A673 (cell line): Measurements from ENCODE around the gene COBL. TPM values are rescaled to one million over a fixed set of nuclear protein-coding genes. Genes with fewer than 3 reads are reported as not detected.

Experiments used
- BruUV-seq: library from RNA; stranded (reverse); fragments of 400-500 nt; replicated peaks from 2 replicates; lab custom pipeline; 2021; lab: Mats Ljungman, UMichigan
- CTCF ChIA-PET: fragments of 300-600 bp; sonication (Branson Sonifier 250); formaldehyde crosslinking; loops from one replicate; lab custom pipeline; 2022; ENCODE audit warnings: antibody characterized with exemption; lab: Charles Lee
- POLR2A ChIA-PET: fragments of 300-600 bp; sonication (Branson Sonifier 250); formaldehyde crosslinking; loops from one replicate; lab custom pipeline; 2022; ENCODE audit warnings: antibody characterized with exemption; ENCODE audit not compliant: low non-redundant PET; lab: Charles Lee
- DNase-seq: peaks from one replicate; pipeline ENCODE4 v3.0.0-alpha.2; 2015; ENCODE audit warnings: low spot score
- H3K27ac ChIP-seq: fragments of 200-600 bp; sonication (generic); 2 replicates; pipeline ENCODE4 v1.5.1; 2016; ENCODE audit warnings: mixed run types, low read depth, mild to moderate bottlenecking, mixed read lengths, antibody characterized with exemption, low read length; ENCODE audit not compliant: poor library complexity, severe bottlenecking
- H3K27me3 ChIP-seq: fragments of 200-600 bp; sonication (generic); replicated peaks from 2 replicates; pipeline ENCODE4 v1.6.1; 2017; ENCODE audit warnings: mixed run types, low read depth, mild to moderate bottlenecking, mixed read lengths, antibody characterized with exemption, low read length; ENCODE audit not compliant: insufficient read depth, poor library complexity
- H3K36me3 ChIP-seq: fragments of 200-600 bp; sonication (generic); 2 replicates; pipeline ENCODE4 v1.6.1; 2016; ENCODE audit warnings: mixed run types, mild to moderate bottlenecking, mixed read lengths, antibody characterized with exemption, low read length; ENCODE audit not compliant: insufficient read depth, poor library complexity, severe bottlenecking
- H3K4me1 ChIP-seq: fragments of 200-600 bp; sonication (generic); 2 replicates; pipeline ENCODE4 v1.6.1; 2017; ENCODE audit warnings: mixed run types, mild to moderate bottlenecking, mixed read lengths, antibody characterized with exemption, low read length; ENCODE audit not compliant: insufficient read depth, poor library complexity, severe bottlenecking
- H3K4me3 ChIP-seq: fragments of 200-600 bp; sonication (generic); 2 replicates; pipeline ENCODE4 v1.5.1; 2016; ENCODE audit warnings: low read depth, mixed run types, mild to moderate bottlenecking, mixed read lengths, low read length; ENCODE audit not compliant: poor library complexity, severe bottlenecking
- H3K9me3 ChIP-seq: fragments of 200-600 bp; sonication (generic); 2 replicates; pipeline ENCODE4 v1.6.1; 2016; ENCODE audit warnings: mixed run types, low read depth, mild to moderate bottlenecking, mixed read lengths, antibody characterized with exemption, low read length; ENCODE audit not compliant: poor library complexity, severe bottlenecking
- EZH2 ChIP-seq: fragments of 200-600 bp; sonication (generic); IDR thresholded peaks from 2 replicates; pipeline ENCODE4 v1.6.1; 2017; ENCODE audit warnings: borderline replicate concordance, low read depth, mild to moderate bottlenecking, mixed read lengths, antibody characterized with exemption, low read length; ENCODE audit not compliant: poor library complexity, severe bottlenecking
- intact Hi-C: fragments of 100-400 bp; cut with micrococcal nuclease; formaldehyde crosslinking; loops from one replicate; pipeline ENCODE4 v1.10.0; 2022; ENCODE audit not compliant: unreplicated experiment
- total RNA-seq: library from RNA; stranded (reverse); gene quantifications from 2 replicates; pipeline ENCODE4 v1.2.3, GENCODE V29; 2021
- TF ChIP-seq, protein P1 (sequence below): fragments of 300-800, 200-600 bp; sonication (generic); conservative IDR thresholded peaks from 2 replicates; pipeline ENCODE4 v1.5.1; 2017; ENCODE audit warnings: low read depth, mild to moderate bottlenecking, antibody characterized with exemption, low read length, moderate library complexity, mixed read lengths

The COBL gene
- total RNA-seq, 1 experiment from 2014 or later: not detected

DNA sequence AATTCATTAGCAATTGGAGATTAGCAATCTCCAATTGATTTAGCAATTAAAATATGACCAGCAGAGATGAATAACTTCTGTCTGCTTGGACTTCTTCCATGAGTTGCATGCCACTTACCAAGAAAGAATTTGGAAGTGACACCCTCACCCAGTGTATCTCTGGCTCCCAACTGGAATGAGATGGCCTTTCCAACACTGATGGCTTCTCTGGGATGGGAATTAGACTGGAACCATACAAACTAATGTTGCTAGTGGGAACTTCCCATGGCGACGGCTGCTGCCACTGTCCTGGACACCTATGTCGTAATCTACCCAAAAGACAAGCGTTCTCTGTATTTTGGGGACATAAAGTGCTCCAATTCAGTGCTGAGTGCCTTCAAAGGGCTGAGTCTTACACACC is 192.3 kb downstream of the COBL start:
- intact Hi-C loops: no loop called here
- Histone ChIP-seq H3K4me3 (no peak overlapping the region), H3K27me3 (no peaks in the 10 kb centered on the region), H3K36me3 (no peaks in the 10 kb centered on the region), H3K9me3 (no peaks in the 10 kb centered on the region), H3K4me1 (no peaks in the 10 kb centered on the region), H3K27ac (no peak overlapping the region)
- CTCF ChIA-PET: no interaction called here
- BruUV-seq: no TSS peak
- no peak for DNase-seq
- POLR2A ChIA-PET: no interaction called here
- TF ChIP-seq, protein P1, sequence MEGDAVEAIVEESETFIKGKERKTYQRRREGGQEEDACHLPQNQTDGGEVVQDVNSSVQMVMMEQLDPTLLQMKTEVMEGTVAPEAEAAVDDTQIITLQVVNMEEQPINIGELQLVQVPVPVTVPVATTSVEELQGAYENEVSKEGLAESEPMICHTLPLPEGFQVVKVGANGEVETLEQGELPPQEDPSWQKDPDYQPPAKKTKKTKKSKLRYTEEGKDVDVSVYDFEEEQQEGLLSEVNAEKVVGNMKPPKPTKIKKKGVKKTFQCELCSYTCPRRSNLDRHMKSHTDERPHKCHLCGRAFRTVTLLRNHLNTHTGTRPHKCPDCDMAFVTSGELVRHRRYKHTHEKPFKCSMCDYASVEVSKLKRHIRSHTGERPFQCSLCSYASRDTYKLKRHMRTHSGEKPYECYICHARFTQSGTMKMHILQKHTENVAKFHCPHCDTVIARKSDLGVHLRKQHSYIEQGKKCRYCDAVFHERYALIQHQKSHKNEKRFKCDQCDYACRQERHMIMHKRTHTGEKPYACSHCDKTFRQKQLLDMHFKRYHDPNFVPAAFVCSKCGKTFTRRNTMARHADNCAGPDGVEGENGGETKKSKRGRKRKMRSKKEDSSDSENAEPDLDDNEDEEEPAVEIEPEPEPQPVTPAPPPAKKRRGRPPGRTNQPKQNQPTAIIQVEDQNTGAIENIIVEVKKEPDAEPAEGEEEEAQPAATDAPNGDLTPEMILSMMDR: no peak
- no peak for TF ChIP-seq EZH2

DNA sequence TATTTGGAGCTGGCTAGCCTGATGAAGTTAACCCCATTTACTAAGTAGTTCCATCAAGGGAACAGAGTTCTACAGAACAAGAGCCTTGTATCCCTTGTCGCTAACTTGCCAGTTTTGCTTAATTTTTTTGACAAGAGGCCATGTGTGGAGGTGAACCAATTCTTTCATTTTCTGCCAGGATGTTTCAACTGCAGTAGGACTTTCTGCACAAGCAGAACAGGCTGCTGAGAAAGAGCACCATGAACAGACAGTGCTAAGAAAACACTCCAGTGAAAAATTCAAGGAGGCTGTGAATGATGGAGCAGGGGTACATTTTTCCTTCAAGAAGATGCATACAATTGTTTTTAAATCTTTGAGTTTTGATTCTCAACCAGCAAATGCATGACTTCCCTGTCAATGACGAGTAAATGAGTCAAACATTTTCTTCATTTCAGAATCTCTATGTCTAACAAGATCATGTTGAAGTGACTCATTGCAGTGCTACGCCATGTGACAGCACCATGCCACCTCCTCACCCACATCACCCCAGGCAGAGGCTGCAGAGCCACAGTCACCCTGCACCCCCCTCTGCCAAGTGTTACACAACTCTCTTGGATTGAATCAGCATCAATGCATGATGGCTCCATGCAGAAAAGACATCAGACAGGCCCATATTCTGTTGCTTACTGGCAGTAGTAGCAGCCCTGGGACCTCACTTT is 193.1 kb downstream of the COBL start:
- Histone ChIP-seq H3K36me3 (no peaks in the 10 kb centered on the region), H3K27ac (no peak overlapping the region), H3K27me3 (no peaks in the 10 kb centered on the region), H3K4me3 (no peak overlapping the region), H3K9me3 (no peaks in the 10 kb centered on the region), H3K4me1 (no peaks in the 10 kb centered on the region)
- POLR2A ChIA-PET: no interaction called here
- TF ChIP-seq EZH2: no peak
- TF ChIP-seq, protein P1: no peak
- no peak for DNase-seq
- no TSS peak for BruUV-seq
- intact Hi-C loops: no loop called here
- CTCF ChIA-PET: no interaction called here

DNA sequence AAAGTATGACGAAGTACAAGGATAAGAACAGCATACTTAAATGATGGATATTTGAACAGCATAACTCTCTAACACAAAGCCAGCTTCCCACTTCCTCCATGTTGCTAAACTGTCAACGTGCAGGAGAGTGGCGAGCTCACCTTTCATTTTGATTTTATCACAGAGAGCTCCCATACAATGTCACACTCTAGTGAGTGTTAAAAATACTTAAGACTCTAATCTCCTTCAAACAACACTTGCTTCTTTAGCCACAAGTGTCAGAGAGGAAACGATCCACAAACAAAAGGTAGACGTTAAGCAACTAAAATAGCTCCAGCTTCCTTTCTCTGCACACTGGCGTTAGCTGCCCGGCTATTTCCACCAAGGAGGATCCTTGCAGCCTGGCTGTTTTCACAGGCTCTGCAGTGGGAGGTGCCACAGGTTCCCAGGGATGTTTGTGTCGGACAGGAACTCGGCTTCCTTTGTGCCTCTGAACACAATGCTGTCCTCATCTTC is 194.6 kb downstream of the COBL start:
- no peaks in the 10 kb centered on the region for H3K27me3 ChIP-seq
- no peaks in the 10 kb centered on the region for H3K36me3 ChIP-seq
- TF ChIP-seq, protein P1: no peak
- TF ChIP-seq EZH2: no peak
- H3K4me3 ChIP-seq: no peak overlapping the region
- POLR2A ChIA-PET: no interaction called here
- no peaks in the 10 kb centered on the region for H3K4me1 ChIP-seq
- CTCF ChIA-PET: no interaction called here
- no TSS peak for BruUV-seq
- no peaks in the 10 kb centered on the region for H3K9me3 ChIP-seq
- intact Hi-C loops: no loop called here
- H3K27ac ChIP-seq: no peak overlapping the region
- DNase-seq: no peak
